OCI-LY7 (cell line): ENCODE results near the gene VENTX.

Experiments
- EZH2phosphoT487 ChIP-seq: fragments of 200-600 bp; sonication (generic); IDR thresholded peaks from 2 replicates; pipeline ENCODE4 v1.6.1; 2018; ENCODE audit warnings: low read depth, borderline replicate concordance, mild to moderate bottlenecking, mixed run types, antibody characterized with exemption, low read length, moderate library complexity, mixed read lengths
- TF ChIP-seq, protein P1 (sequence below): fragments of 200-600 bp; sonication (generic); conservative IDR thresholded peaks from 2 replicates; pipeline ENCODE4 v1.5.1; 2014; ENCODE audit warnings: mild to moderate bottlenecking, antibody characterized with exemption, low read length, moderate library complexity, mixed read lengths

- TF ChIP-seq, protein P1, sequence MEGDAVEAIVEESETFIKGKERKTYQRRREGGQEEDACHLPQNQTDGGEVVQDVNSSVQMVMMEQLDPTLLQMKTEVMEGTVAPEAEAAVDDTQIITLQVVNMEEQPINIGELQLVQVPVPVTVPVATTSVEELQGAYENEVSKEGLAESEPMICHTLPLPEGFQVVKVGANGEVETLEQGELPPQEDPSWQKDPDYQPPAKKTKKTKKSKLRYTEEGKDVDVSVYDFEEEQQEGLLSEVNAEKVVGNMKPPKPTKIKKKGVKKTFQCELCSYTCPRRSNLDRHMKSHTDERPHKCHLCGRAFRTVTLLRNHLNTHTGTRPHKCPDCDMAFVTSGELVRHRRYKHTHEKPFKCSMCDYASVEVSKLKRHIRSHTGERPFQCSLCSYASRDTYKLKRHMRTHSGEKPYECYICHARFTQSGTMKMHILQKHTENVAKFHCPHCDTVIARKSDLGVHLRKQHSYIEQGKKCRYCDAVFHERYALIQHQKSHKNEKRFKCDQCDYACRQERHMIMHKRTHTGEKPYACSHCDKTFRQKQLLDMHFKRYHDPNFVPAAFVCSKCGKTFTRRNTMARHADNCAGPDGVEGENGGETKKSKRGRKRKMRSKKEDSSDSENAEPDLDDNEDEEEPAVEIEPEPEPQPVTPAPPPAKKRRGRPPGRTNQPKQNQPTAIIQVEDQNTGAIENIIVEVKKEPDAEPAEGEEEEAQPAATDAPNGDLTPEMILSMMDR, result no peak
- TF ChIP-seq EZH2phosphoT487, result no peak
These were observed 34.1 kb downstream of the VENTX start for GRCh38 chr10:133271521-133272300.
